Stomach (tissue), 9 donors: Measurements from ENCODE around the gene MALSU1. TPM values are rescaled to one million over a fixed set of nuclear protein-coding genes. Genes with fewer than 3 reads are reported as not detected.

Source experiments
- DNase-seq, 2 donors: peaks; one replicate each; pipeline versions ENCODE4 v3.0.0 to v3.0.0-alpha.2; 2013 to 2019
- H3K27ac ChIP-seq, 5 donors: fragments of 200-600 bp in 4 of 5; sonication (generic) in 4 of 5; one replicate each; pipeline ENCODE4 v1.5.1; 2013 to 2019; ENCODE audit warnings: mild to moderate bottlenecking in 1 of 5, moderate library complexity in 1 of 5
- H3K27me3 ChIP-seq, 3 donors: fragments of 200-600 bp; sonication (generic); one replicate each; pipeline ENCODE4 v1.5.1; 2017 to 2019; ENCODE audit warnings: mixed run types in 1 of 3
- H3K36me3 ChIP-seq, 4 donors: fragments of 200-600 bp; sonication (generic); 1 replicate in 3 of 4; 2 replicates in 1 of 4; pipeline ENCODE4 v1.5.1; 2016 to 2019
- H3K4me1 ChIP-seq, 4 donors: fragments of 200-600 bp; sonication (generic); one replicate each; pipeline ENCODE4 v1.5.1; 2016 to 2019
- H3K4me3 ChIP-seq, 4 donors: fragments of 200-600 bp; sonication (generic) in 3 of 4; one replicate each; pipeline ENCODE4 v1.5.1; 2016 to 2019; ENCODE audit warnings: mild to moderate bottlenecking in 1 of 4
- H3K9me3 ChIP-seq, 4 donors: fragments of 200-600 bp; sonication (generic); one replicate each; pipeline ENCODE4 v1.5.1; 2016 to 2019
- CTCF ChIP-seq, 7 experiments: fragments of 450-650 bp in 4 of 7; fragments of 200-600 bp in 3 of 7; sonication (generic) in 3 of 7; IDR thresholded peaks; one replicate each; pipeline ENCODE4 v1.5.1; 2016 to 2019; ENCODE audit warnings: antibody characterized with exemption in 7 of 7, control low read depth in 2 of 7, mild to moderate bottlenecking in 1 of 7
- EP300 ChIP-seq: sonication (generic); formaldehyde crosslinking; IDR thresholded peaks from one replicate; pipeline ENCODE4 v1.6.1; 2017; ENCODE audit warnings: antibody characterized with exemption
- POLR2A ChIP-seq, 4 donors: fragments of 450-650 bp; IDR thresholded peaks; one replicate each; pipeline ENCODE4 v1.6.1; 2016; ENCODE audit warnings: antibody characterized with exemption in 4 of 4, control low read depth in 2 of 4, mild to moderate bottlenecking in 1 of 4, moderate library complexity in 1 of 4
- POLR2AphosphoS5 ChIP-seq, 3 donors: sonication (generic); formaldehyde crosslinking; IDR thresholded peaks; one replicate each; pipeline ENCODE4 v1.6.1; 2016; ENCODE audit warnings: antibody characterized with exemption in 3 of 3
- WGBS, 5 donors: extraction: QIAGEN DNeasy Blood & Tissue Kit in 3 of 5; methylation state at CpG; one replicate each; pipeline versions ENCODE4 v1.1.5 to v1.1.7; 2013 to 2018; 5-methylcytosine and 5-hydroxymethylcytosine counted together
- intact Hi-C: fragments of 100-400 bp; cut with DNase I; formaldehyde crosslinking; loops from one replicate; pipeline ENCODE4 v1.15.1; 2023; ENCODE audit warnings: low total_unique reads
- polyA plus RNA-seq, 3 donors: library from polyadenylated mRNA; stranded (reverse); fragments of 200-250 nt; gene quantifications; one replicate each; pipeline ENCODE4 v1.2.3, GENCODE V29; 2013
- total RNA-seq, 5 donors: library from RNA; depleted of rRNA; stranded (reverse); fragments of >200 nt; gene quantifications; one replicate each; pipeline versions ENCODE4 v1.1.0 to v1.2.3, GENCODE V29; 2014 to 2016
- donor health status: healthy with polysubstance abuse.
- donor health status: Bipolar disorder and iron deficiency.
- donor health status: healthy.

MALSU1 gene
- total and polyA plus RNA-seq, 8 donors = 2.9 to 79.9 (median 49.1) TPM

DNA sequence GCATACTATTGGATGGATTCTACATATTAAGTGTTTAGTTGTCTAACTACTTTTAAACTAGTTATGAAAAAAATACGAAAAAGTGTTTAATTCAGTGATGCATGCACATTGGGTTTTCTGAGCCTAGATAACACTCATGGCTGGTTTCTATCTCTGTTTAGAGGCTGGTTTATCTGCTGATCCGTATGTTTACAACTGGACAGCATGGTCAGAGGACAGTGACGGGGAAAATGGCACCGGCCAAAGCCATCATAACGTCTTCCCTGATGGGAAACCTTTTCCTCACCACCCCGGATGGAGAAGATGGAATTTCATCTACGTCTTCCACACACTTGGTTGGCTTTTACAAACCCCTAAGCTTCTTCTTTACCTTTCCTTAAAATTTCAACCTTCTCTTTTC is 42.4 kb upstream of the MALSU1 start:
- Histone ChIP-seq H3K4me3 (no peak overlapping the region), H3K27ac (no peak overlapping the region), H3K36me3 (peaks cover 0 to 27% (median 8%) of the 10 kb centered on the region in 4 donors), H3K27me3 (peaks cover 0 to 23% (median 6%) of the 10 kb centered on the region in 3 donors), H3K4me1 (peaks cover 0 to under 1% (median 0%) of the 10 kb centered on the region in 4 donors), H3K9me3 (peaks cover 0 to 5% (median 1%) of the 10 kb centered on the region in 4 donors)
- intact Hi-C loops = no loop called here
- 76 to 89% (median 79%) methylated on average over 7 of the region's 7 CpGs for WGBS, 5 donors
- no peak for DNase-seq
- TF ChIP-seq POLR2A (IDR thresholded peaks at IDR 0.05) (no peak), POLR2AphosphoS5 (IDR thresholded peaks at IDR 0.05) (no peak)

DNA sequence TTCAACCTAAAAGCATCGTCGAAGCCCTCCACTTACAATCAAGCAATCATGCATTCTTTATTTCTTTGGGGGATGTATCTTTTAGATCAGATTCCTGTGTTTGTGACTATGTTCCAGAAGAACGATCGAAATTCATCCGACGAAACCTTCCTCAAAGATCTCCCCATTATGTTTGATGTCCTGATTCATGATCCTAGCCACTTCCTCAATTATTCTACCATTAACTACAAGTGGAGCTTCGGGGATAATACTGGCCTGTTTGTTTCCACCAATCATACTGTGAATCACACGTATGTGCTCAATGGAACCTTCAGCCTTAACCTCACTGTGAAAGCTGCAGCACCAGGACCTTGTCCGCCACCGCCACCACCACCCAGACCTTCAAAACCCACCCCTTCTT is 38.8 kb upstream of the MALSU1 start:
- no peaks in the 10 kb centered on the region for H3K9me3 ChIP-seq
- DNase-seq = no peak
- H3K36me3 ChIP-seq = peaks cover 0 to 18% (median 3%) of the 10 kb centered on the region in 4 donors
- intact Hi-C loops = no loop called here
- WGBS, 5 donors = 81 to 86% (median 84%) methylated on average over 10 of the region's 10 CpGs
- no peak for TF ChIP-seq EP300
- no peak for TF ChIP-seq POLR2A (IDR thresholded peaks at IDR 0.05)
- TF ChIP-seq CTCF (IDR thresholded peaks at IDR 0.05) = no peak
- TF ChIP-seq POLR2AphosphoS5 (IDR thresholded peaks at IDR 0.05) = no peak
- H3K4me3 ChIP-seq = no peak overlapping the region
- H3K27ac ChIP-seq = no peak overlapping the region
- peaks cover 0 to 15% (median 3%) of the 10 kb centered on the region in 3 donors for H3K27me3 ChIP-seq
- peaks cover 0 to 6% (median 0%) of the 10 kb centered on the region in 4 donors for H3K4me1 ChIP-seq

DNA sequence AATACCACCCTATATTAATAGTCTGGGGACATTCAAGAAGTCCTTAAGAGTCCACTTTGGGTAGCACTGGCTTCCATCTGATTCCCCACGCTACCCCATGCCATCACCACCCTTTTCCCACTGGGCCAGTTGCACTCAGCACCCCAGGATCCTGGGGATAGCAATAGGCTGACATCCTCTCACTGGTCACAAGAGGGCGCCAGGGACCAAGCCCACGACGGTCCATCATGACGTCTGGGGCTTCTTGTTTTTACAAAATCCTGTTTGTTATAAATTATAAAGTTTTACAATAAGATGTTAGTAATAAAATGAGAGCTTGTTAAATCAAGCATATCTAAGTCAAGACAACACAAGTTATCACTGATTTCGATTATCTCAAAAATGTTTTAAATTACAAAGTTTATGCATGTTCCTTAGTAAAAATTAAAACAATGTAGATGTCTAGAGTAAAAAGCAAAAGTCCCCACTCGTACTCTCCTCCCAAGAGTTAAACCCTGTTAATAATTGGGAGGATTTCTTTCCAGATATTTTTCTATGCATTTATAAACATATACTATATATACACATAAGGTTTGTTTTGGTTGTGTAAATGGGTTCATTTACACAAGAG is 37.2 kb upstream of the MALSU1 start:
- peaks cover 0 to 14% (median 3%) of the 10 kb centered on the region in 3 donors for H3K27me3 ChIP-seq

DNA sequence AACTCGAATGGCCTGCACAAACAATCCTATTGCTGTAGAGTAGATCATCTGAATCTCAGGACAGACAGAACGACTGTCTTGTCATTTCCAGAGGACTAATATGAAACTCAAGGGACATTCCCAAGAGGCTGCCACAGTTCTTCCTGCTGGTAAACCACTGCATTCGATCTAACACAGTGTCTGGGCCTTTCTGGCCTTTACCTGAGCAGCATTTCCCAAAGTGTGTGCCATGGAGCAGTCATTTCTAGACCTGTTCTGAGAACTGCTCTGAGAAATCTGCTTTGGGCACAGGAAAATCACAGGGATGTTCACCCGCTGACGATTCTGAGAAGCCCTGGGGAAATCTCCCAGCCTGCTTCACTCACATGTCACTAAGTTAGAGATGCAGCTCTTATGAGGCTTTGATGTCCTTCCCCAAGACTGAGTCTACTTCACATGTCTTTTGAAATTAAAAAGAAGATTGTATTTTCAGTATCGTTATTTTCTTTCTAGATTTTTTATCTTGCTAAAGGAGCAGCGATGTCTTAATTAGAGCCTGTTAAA is 34.2 kb upstream of the MALSU1 start:
- TF ChIP-seq CTCF (IDR thresholded peaks at IDR 0.05) (no peak), POLR2A (IDR thresholded peaks at IDR 0.05) (no peak), POLR2AphosphoS5 (IDR thresholded peaks at IDR 0.05) (no peak), EP300 (no peak)
- H3K4me3 ChIP-seq = no peak overlapping the region
- peaks cover 0 to 14% (median 5%) of the 10 kb centered on the region in 4 donors for H3K36me3 ChIP-seq
- no peak for DNase-seq
- intact Hi-C loops = no loop called here
- WGBS, 5 donors = 67 to 82% (median 74%) methylated on average over 7 of the region's 7 CpGs
- H3K27ac ChIP-seq = no peak overlapping the region
- H3K4me1 ChIP-seq = peaks cover 0 to 6% (median 0%) of the 10 kb centered on the region in 4 donors
- H3K9me3 ChIP-seq = no peaks in the 10 kb centered on the region
- H3K27me3 ChIP-seq = peaks cover 0 to 11% (median 0%) of the 10 kb centered on the region in 3 donors

More for the DNA sequence above, 37.2 kb upstream of the MALSU1 start:
- Histone ChIP-seq H3K27ac (no peak overlapping the region), H3K4me1 (peaks cover 0 to 6% (median 0%) of the 10 kb centered on the region in 4 donors), H3K9me3 (no peaks in the 10 kb centered on the region), H3K36me3 (peaks cover 0 to 15% (median 6%) of the 10 kb centered on the region in 4 donors), H3K4me3 (no peak overlapping the region)
- TF ChIP-seq POLR2A (IDR thresholded peaks at IDR 0.05) (no peak), CTCF (IDR thresholded peaks at IDR 0.05) (peak in 5 of 7 experiments; percentile 37 to 69 (median 58)), EP300 (no peak)
- DNase-seq = peak; percentile 50 to 87
- intact Hi-C loops = no loop called here
- 3 to 5% (median 4%) methylated on average over 7 of the region's 7 CpGs for WGBS, 5 donors

- H3K4me1 ChIP-seq = peaks cover 0 to 4% (median 0%) of the 10 kb centered on the region in 4 donors
- no peak overlapping the region for H3K4me3 ChIP-seq
- H3K27me3 ChIP-seq = peaks cover 0 to 11% (median 0%) of the 10 kb centered on the region in 3 donors
- H3K27ac ChIP-seq = no peak overlapping the region
- peaks cover 0 to 15% (median 3%) of the 10 kb centered on the region in 4 donors for H3K36me3 ChIP-seq
- TF ChIP-seq POLR2AphosphoS5 (IDR thresholded peaks at IDR 0.05) = no peak
- TF ChIP-seq POLR2A (IDR thresholded peaks at IDR 0.05) = no peak
- TF ChIP-seq EP300 = no peak
- no peak for TF ChIP-seq CTCF (IDR thresholded peaks at IDR 0.05)
- intact Hi-C loops = no loop called here
- no peaks in the 10 kb centered on the region for H3K9me3 ChIP-seq
- DNase-seq = no peak
- 71 to 89% (median 87%) methylated on average over 2 of the region's 2 CpGs for WGBS, 5 donors
These were observed 32.2 kb upstream of the MALSU1 start for GRCh38 chr7:23266918-23267317.
